GM18867 (cell line): ENCODE results near the gene DUSP2.

ENCODE experiments used
- ATAC-seq: cut with Tn5 transposase; IDR thresholded peaks from one replicate; pipeline ENCODE4 v1.9.1; 2021; ENCODE audit warnings: mild to moderate bottlenecking, moderate library complexity; ENCODE audit not compliant: unreplicated experiment

Gene DUSP2

DNA sequence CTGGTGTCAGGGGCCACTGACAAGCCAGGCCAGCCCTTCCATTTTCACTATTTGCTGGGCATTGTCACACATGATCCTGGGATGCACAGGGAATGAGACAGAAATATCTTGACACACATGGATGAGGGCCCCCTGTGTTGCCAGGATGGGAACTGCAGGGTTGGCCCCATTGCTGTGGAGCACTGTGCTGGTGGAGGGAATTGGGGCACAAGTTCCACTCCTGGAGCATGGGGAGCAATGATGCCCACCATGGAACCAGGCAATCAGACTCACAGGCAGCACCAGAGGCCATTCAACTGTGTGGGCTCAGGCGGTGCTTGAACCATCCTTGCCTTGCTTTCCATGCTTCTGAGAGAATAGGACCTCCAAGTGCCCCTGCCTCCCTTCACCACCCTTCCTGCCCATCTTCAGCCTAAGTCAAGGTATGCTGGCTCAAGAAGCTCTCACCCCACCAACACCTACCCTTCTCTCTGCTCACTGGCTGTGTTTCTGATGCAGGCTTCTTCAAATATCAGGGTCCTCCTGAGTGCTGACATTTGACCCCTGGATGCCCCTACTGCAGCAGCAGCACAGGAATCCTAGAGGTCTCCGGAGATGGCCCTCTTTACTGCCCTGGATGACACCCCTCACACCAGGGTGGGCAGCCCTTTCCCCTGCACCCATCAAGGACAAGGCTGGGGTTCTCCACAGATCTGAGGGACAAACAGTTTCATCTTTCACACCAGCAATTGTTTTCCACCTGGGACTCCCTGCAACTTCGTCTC lies 39.9 kb downstream of the DUSP2 start:
- no peak for ATAC-seq

DNA sequence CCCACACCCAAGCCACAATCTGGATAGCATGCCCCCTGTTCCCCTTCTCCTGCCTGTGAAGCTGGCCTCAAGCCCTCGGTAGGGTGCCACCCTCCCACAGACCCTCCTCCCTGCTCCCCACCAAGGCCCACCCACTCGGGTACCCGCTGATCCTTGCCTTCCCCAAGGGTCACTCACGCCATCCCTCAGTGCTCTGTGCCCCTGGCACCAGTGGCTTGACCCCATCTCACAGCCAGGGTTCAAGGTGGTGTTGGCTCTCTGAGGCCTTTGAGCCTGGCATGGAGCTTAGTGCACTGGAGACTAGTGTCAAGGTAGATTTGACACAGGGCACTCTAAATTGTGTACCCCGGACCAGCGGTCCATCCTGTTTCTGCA lies 40.8 kb downstream of the DUSP2 start:
- ATAC-seq: no peak

GRCh38 chr2:96103761-96104486 lies 41.3 kb downstream of the DUSP2 start:
- no peak for ATAC-seq

GRCh38 chr2:96103187-96103601 lies 42.0 kb downstream of the DUSP2 start:
- no peak for ATAC-seq

GRCh38 chr2:96102596-96103186 lies 42.5 kb downstream of the DUSP2 start:
- ATAC-seq: no peak

- ATAC-seq: no peak
Observed at GRCh38 chr2:96100893-96101304, 44.3 kb downstream of the DUSP2 start.

- ATAC-seq: no peak
Observed at GRCh38 chr2:96099861-96100798, 45.1 kb downstream of the DUSP2 start.

DNA sequence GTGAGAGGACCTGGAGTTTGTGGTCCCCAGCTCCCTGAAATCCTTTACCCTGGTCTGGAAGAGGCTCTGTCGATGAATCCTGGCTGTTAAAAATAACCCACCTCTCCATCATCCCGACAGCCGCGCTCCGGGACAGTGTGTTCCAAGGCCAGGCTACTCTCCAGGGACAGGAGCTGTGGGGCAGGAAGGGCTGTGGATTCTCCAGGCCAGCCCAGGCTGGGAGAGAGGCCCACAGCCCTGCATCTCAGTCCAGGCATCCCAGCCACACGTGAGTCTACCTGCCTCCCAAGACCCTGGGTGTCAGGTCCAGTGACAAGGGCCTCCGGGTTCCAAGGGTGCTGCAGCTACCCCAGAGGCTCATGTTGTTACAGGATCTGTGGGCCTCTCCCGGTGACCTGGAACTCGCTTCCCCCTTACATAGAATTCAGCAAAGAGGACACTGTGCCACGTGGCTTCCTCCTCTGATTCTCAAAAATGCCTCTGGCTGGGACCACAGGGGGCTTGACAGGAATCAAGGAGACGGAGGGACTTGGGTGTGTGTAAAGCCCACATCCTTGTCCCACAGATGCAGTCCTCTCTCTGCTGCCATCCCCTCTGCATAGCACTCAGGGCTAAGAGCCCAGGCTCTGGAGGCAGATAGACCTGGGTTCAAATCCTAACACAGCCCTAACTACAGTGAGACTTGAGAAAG lies 46.2 kb downstream of the DUSP2 start:
- ATAC-seq: no peak

GRCh38 chr2:96097951-96098823 lies 47.1 kb downstream of the DUSP2 start:
- ATAC-seq: no peak

DNA sequence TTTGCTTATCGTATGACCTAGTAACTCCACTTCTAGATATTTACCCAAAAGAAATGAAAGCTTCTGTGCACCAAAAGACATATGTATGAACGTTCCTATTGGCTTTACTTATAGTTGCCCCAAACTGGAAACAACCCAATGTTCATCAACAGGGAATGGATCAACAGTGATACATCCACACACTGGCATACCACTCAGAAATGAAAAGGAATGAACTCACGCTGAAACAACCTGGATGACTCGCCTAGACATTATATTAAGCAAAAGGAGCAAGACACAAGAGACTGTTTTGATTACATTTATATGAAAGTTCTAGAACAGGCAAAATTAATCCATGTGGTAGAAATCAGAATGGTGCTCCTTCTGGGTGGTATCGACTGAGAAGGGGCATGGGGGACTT lies 47.8 kb downstream of the DUSP2 start:
- ATAC-seq: no peak

- no peak for ATAC-seq
Observed at GRCh38 chr2:96095116-96095636, 50.1 kb downstream of the DUSP2 start.

DNA sequence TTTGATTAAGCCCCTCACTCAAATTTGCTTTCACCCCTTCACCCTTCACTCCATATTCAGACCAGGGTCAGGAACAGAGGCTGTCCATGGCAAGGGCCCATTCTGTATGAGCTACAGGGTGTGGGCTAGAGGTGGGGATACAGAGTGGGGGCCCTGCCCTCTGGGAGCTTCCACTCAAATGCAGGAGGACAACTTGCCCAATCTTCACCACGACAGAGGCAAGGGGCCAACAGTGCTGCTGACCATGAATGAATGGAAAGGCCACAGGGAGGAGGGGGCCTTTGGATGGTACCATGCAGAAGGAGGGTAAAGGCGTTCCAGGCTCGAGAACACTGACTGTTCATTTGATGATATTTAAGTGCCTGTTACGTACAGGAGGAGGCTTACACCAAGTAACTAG lies 51.7 kb downstream of the DUSP2 start:
- no peak for ATAC-seq
